UCSD-AML1 (cell line): ENCODE measurements around the gene ROPN1L.
"Not testable (repeated sequence)": the region's sequence is repeated elsewhere in the genome, so short reads cannot be mapped to it uniquely, and the experiment has no call there.

Experiments
- DNase-seq: peaks from one replicate; lab custom pipeline; 2025; ENCODE audit not compliant: unreplicated experiment; lab: John Stamatoyannopoulos, UW

Gene ROPN1L

GRCh38 chr5:10477943-10478342, 36.3 kb downstream of the ROPN1L start:
- no peak for DNase-seq

DNA sequence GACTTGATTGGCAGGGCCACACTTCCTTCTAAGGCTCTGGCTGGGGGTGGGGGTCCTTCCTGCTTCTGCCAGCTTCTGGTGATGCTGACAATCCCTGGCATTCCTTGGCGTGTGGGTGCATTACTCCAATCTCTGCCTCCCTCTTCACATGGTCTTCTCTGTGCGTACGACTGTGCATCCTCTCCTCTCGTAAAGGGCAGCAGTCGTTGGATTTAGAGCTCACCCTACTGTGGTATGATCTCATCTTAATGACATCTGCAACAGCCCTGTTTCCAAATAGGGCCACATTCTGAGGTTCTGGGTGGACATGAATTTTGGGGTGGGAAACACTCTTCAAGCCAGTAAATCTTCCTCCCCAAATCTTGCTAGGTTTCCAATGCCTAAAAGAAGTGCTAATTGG, 36.8 kb downstream of the ROPN1L start:
- no peak for DNase-seq

DNA sequence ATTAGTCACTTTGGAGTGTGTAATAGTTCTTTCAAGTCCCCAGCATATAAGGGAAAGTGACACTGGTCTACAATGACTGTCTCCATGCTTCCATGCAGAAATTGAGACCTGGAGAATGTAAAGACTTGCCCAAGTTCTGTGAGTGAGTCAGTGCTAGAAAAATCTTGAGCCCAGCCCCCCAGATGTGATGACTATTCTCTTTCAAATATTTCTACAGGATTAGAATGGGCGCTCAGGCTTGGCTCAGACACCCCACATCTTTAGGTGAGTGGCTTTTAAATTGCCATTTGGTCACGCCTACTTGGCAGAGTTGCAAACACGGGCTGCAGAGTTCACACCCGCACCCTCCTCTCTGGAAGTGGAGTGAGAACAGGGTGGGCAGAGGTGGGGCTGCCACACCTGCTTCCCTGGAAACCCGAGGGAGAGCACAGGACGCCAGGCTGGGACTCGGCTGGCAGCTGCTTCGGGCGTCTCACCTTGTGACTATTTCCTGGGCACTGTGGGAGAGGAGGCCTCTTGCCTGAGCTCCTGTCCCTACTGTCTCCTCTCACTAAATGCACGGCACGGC, 37.6 kb downstream of the ROPN1L start:
- DNase-seq: no peak

GRCh38 chr5:10480237-10480985, 38.7 kb downstream of the ROPN1L start:
- no peak for DNase-seq

DNA sequence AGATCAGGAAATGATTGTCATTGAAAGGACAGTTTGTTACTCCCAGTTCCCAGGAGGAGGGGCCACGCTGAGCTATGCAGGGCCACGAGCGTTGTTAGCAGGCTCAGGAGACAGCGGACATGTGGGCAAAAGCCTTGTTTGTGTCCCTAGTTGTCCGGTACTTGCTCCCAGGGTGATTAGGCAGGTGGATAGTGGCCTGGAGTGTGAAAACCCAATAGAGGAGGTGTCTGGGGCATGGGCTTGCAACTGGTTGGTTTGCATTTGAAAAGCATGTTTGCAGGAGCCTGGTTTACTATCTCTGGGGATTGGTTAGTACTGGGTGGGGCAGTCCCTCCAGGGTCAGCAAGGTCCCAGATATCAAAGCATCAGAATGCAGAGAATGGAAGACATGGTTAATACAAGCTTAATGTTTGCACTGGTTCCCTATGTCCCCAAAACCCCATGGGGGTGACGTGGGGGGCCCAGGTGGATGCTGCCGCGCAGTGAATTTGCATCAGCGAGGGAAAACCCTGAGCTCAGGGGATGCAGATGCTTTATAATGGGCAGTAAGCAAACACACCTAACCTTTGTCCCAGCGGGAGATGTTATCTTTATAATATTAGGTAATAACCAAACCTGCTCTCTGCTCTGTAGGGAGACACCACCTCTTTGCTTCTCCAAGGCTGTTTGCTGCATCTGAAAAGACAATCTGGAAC, 39.7 kb downstream of the ROPN1L start:
- DNase-seq: no peak

GRCh38 chr5:10482791-10483530, 41.3 kb downstream of the ROPN1L start:
- no peak for DNase-seq

GRCh38 chr5:10484774-10485141, 43.1 kb downstream of the ROPN1L start:
- no peak for DNase-seq

DNA sequence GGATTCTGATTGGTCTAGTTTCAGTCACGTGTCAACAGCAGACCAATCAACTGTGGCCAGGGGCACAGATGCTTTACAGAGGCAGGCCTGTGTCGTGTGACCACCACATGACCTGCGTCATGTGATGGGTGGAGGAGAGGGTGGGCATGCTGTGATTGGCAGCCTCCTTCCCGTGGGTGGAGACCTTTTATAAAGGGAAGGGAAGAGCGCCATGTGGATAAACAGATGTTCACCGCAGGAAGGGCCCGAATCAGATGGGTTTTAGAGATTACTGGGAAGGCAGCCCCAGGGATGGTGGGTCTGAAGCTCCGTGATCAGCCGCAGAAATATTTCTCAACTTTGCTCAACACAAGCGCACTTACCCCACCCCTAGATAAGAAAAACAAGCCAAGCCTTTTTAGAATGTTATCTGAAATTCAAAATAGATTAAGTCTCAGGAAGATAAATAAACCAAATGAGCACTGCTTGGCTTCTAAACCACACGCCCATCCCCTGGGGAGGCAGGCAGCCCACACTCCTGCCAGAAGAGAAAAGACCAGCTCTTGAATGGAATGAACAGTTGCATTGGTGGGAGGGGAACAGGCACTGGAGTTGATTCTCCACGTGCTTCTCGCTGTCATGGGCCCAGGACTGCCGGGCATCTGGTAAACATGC, 43.6 kb downstream of the ROPN1L start:
- peak; percentile 85 for DNase-seq

GRCh38 chr5:10485897-10486296, 44.2 kb downstream of the ROPN1L start:
- no peak for DNase-seq

DNA sequence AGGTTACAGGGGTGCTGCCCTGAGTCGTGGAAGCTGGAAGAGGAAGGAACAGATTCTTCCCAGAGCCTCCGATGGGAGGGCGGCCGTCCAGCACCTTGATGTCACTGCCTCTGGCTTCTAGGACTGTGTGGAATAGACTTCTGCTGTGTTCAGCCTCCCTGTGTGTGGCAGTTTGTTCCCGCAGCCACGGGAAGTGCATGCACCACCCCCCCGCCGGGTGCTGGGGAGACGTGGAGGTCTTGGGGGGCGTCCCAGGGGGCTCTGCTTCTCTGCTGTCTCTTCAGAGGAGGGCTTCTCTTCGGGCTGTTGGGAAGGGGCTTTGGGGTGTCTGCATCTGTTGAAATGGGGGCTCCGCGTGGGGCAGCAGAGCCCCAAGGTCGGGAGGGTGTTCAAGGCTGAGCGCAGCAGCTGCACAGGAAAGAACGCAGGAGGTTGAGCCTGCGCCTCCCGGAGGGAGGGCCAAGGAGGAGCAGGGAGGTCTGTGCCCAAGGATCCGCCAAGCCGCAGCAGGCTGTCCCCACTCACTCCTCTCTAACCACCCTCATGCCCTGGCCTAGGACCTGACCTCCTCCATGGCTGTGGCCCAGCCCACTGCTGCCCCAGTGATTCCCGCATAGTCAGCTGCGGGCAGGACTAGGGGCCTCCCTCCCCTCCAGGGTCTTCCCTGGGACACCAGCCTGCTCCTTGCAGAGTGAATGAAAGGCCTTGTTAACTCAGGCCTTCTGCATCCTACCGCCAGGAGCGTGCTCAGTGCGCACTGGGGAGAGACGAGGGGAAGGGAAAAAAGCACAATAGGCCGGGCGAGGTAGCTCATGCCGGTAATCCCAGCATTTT, 45.0 kb downstream of the ROPN1L start:
- no peak for DNase-seq

- no peak for DNase-seq
Observed at GRCh38 chr5:10488144-10488543, 46.5 kb downstream of the ROPN1L start.

DNA sequence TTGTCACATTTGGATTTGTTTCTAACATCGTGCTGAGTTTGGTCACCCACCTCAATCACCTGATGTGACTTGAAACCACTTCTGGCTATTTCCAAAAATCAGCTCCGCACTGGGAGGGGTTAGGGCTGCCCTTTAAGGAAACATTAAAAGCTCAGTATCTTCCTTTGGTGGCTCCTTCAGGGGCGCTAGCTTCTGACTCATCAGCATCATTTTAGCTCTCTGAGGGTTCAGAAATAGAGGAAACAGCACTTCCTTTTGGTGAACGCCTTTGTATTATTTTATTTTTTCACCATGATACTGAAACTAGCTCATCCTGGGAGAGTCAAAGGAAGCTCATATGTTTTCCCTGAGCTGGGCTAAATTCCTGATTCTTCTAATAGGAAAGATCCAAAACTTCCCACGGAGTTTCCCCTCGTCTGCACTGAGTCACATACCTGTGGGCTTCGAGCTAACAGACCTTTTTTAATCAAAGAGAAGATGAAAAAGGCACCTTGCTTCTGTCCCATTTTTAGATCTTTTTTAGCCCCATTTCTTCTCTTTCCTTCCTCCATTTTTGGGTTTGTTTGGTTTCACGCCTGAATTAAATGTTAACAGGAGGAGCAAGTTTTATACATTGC, 48.2 kb downstream of the ROPN1L start:
- DNase-seq: no peak

- DNase-seq: no peak
Observed at GRCh38 chr5:10490927-10491672, 49.4 kb downstream of the ROPN1L start.

- no peak for DNase-seq
Observed at GRCh38 chr5:10491673-10492026, 50.0 kb downstream of the ROPN1L start.

DNA sequence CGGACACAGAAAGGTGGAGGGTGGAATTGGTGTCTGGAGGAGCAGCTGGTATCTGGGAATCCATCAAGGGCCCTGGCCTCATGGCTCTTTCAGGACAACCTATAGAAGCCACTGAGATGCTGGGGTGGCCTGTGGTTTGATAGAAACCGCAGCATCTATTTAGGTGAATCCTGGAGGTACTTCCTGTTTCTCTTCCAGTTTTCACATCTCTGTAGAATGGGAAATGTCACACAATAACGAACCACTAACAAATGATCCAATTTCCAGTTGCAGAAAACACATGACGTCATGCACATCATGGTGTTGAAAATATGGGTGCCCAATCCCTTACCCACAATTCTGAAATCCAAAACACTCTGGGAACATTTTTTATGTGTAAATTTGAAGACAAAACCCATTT, 52.2 kb downstream of the ROPN1L start:
- no peak for DNase-seq

DNA sequence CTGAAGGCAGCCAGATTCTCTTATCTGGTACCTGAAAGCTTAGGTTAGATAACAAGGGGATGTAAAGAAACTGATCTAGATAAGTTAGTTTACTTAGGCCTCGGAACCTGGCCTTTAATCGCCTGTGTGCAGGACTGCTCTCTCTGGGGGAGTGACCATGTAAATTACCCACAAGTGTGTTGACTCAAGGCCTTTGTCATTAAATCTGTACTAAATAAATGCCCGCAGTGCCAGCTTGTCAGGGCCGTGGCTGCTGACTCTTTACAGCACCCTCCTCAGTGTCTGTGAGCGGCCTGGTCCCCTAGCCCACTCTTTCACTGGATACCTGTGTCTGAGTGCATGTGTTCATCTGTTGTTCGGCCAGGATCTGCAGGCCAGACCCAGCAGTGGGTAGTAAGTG, 52.8 kb downstream of the ROPN1L start:
- DNase-seq: not testable (repeated sequence)

DNA sequence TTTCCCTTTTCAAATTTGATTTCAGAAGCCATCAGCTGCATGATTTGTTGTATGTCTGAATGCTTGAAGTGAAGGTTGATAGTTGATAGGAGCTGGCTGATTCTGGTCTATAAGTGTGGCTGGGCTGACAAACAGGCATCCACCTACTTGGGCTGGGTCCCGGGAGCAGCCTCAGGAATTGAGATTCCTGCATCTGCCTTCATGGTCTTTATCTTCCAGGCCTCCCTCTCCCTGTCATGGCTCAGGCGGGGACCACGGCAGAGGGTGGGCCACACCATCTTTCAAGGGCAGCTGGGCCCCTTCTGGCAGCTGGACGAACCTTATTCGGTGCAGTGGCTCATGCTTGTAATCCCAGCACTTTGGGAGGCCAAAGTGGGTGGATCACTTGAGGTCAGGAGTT, 55.9 kb downstream of the ROPN1L start:
- DNase-seq: no peak

DNA sequence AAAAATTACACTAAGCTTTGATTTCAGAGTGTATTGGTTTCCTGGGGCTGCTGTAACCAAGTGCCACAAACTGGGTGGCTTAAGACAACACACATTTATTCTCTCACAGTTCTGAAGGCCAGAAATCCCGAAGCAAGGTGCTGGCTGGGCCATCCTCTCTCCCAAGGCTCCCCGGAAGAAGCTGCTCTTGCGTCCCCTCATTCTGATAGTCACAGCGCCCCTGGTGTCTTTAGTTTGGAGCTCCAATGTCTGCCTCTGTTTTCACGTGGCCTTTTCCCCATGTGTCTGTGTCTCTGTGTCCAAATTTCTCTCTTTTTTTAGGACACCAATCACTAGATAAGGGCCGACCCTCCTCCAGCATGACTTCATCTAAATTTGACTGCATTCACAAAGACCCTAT, 56.7 kb downstream of the ROPN1L start:
- DNase-seq: no peak

DNA sequence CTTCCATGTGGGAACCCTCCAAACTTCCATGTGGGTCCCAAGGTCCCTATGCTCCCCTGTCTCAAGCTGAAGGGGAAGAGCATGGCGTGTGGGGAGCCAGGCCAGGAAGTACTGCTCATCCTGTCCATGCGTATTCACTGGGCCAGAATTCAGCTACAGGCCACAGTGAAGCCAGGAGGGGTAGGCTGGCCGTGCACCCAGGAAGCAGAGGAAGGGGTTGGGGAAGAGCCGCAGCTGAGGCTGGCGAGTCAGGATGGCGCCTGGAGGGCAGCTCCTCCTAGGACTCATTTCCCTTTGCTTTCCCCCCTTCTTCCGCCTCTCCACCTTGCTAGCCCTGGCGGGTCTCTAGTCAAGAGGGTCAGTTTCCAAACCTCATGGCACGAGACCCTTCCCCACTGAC, 57.4 kb downstream of the ROPN1L start:
- no peak for DNase-seq
